GM12878 (cell line): ENCODE measurements around the gene SETD5.

ENCODE experiments used
- ATF3 ChIP-seq: IDR thresholded peaks from 2 replicates; pipeline ENCODE4 v1.6.1; 2011; ENCODE audit warnings: low read depth, mild to moderate bottlenecking, low read length, moderate library complexity, borderline replicate concordance; ENCODE audit errors: extremely low read depth
- CEBPB ChIP-seq, 2 experiments: fragments of 150-350 bp in 1 of 2; IDR thresholded peaks; 2 replicates each; pipeline ENCODE4 v1.6.1; 2012 to 2014; ENCODE audit warnings: low read depth in 2 of 2, low read length in 2 of 2, borderline replicate concordance in 1 of 2, inconsistent platforms in 1 of 2
- CEBPZ ChIP-seq: fragments of 150-350 bp; IDR thresholded peaks from 2 replicates; pipeline ENCODE4 v1.6.1; 2016; ENCODE audit warnings: low read depth, low read length
- CTCF ChIP-seq, 3 experiments: IDR thresholded peaks in 2 of 3; conservative IDR thresholded peaks in 1 of 3; 2 replicates each; pipeline ENCODE4 v1.5.1; 2011; ENCODE audit warnings: low read depth in 3 of 3, low read length in 3 of 3, mild to moderate bottlenecking in 3 of 3, control low read depth in 2 of 3, moderate library complexity in 2 of 3, inconsistent platforms in 1 of 3, mixed read lengths in 1 of 3; ENCODE audit not compliant: control insufficient read depth in 2 of 3, insufficient read depth in 1 of 3; ENCODE audit errors: extremely low read depth in 1 of 3
- EGR1 ChIP-seq, 2 experiments: IDR thresholded peaks; 1 replicate in 1 of 2; 2 replicates in 1 of 2; pipeline ENCODE4 v1.6.1; 2011 to 2012; ENCODE audit warnings: low read depth in 2 of 2, low read length in 2 of 2, borderline replicate concordance in 1 of 2, mild to moderate bottlenecking in 1 of 2, moderate library complexity in 1 of 2
- ELK1 ChIP-seq: IDR thresholded peaks from 2 replicates; pipeline ENCODE4 v1.6.1; 2012; ENCODE audit warnings: low read depth, low read length, improper control_type of control experiment
- LARP7 ChIP-seq: fragments of 450-650 bp; IDR thresholded peaks from 2 replicates; pipeline ENCODE4 v1.6.1; 2017; ENCODE audit warnings: mild to moderate bottlenecking
- REST ChIP-seq: IDR thresholded peaks from 2 replicates; pipeline ENCODE4 v1.6.1; 2012; ENCODE audit warnings: mild to moderate bottlenecking, low read depth, low read length
- SUZ12 ChIP-seq: fragments of 200-600 bp; sonication (generic); IDR thresholded peaks from one replicate; pipeline ENCODE4 v1.6.1; 2018; ENCODE audit warnings: antibody characterized with exemption, mild to moderate bottlenecking; ENCODE audit not compliant: unreplicated experiment
- TCF12 ChIP-seq: IDR thresholded peaks from 2 replicates; pipeline ENCODE4 v1.6.1; 2011; ENCODE audit warnings: low read depth, mild to moderate bottlenecking, low read length
- USF1 ChIP-seq: IDR thresholded peaks from 2 replicates; pipeline ENCODE4 v1.6.1; 2011; ENCODE audit warnings: borderline replicate concordance, low read depth, mild to moderate bottlenecking, moderate library complexity, mixed read lengths, low read length; ENCODE audit not compliant: insufficient read depth; ENCODE audit errors: extremely low read length
- ZNF384 ChIP-seq: IDR thresholded peaks from 2 replicates; pipeline ENCODE4 v1.6.1; 2012; ENCODE audit warnings: low read depth, mild to moderate bottlenecking, low read length, improper control_type of control experiment, borderline replicate concordance
- TF ChIP-seq, protein P1 (sequence below): fragments of 450-650 bp; formaldehyde crosslinking; IDR thresholded peaks from 2 replicates; pipeline ENCODE4 v1.4.0; 2022; ENCODE audit warnings: mild to moderate bottlenecking, moderate library complexity

GRCh38 chr3:9411302-9411701 lies 13.9 kb downstream of the SETD5 start:
- TF ChIP-seq REST (no peak), ELK1 (no peak), CTCF (IDR thresholded peaks at IDR 0.05 in 2 of 3, conservative IDR thresholded peaks at IDR 0.05 in 1 of 3; ENCODE audit: control insufficient read depth in 2 of 3, extremely low read depth in 1 of 3, insufficient read depth in 1 of 3, low read depth in 3 of 3, low read length in 3 of 3) (no peak), TCF12 (no peak), EGR1 (IDR thresholded peaks at IDR 0.05; ENCODE audit: borderline replicate concordance in 1 of 2, low read depth in 2 of 2, low read length in 2 of 2) (no peak), CEBPZ (no peak), CEBPB (IDR thresholded peaks at IDR 0.05; ENCODE audit: borderline replicate concordance in 1 of 2, low read depth in 2 of 2, low read length in 2 of 2) (no peak), SUZ12 (no peak), ATF3 (no peak), LARP7 (no peak), USF1 (no peak), ZNF384 (no peak)
- TF ChIP-seq, protein P1, sequence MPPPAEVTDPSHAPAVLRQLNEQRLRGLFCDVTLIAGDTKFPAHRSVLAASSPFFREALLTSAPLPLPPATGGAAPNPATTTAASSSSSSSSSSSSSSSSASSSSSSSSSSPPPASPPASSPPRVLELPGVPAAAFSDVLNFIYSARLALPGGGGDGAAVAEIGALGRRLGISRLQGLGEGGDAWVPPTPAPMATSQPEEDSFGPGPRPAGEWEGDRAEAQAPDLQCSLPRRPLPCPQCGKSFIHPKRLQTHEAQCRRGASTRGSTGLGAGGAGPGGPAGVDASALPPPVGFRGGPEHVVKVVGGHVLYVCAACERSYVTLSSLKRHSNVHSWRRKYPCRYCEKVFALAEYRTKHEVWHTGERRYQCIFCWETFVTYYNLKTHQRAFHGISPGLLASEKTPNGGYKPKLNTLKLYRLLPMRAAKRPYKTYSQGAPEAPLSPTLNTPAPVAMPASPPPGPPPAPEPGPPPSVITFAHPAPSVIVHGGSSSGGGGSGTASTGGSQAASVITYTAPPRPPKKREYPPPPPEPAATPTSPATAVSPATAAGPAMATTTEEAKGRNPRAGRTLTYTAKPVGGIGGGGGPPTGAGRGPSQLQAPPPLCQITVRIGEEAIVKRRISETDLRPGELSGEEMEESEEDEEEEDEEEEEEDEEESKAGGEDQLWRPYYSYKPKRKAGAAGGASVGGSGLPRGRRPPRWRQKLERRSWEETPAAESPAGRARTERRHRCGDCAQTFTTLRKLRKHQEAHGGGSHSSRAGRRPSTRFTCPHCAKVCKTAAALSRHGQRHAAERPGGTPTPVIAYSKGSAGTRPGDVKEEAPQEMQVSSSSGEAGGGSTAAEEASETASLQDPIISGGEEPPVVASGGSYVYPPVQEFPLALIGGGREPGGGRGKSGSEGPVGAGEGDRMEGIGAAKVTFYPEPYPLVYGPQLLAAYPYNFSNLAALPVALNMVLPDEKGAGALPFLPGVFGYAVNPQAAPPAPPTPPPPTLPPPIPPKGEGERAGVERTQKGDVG = no peak
